Measurements from ENCODE around the gene PTK6. TPM values are rescaled to one million over a fixed set of nuclear protein-coding genes. Genes with fewer than 3 reads are reported as not detected.
A peak's percentile ranks its signal among the peaks of the same experiment; 100 is the strongest.

PTK6 gene
- total and polyA plus RNA-seq, 3 donors from 2014 or later = 0.26 to 0.37 TPM; not detected in 1

DNA sequence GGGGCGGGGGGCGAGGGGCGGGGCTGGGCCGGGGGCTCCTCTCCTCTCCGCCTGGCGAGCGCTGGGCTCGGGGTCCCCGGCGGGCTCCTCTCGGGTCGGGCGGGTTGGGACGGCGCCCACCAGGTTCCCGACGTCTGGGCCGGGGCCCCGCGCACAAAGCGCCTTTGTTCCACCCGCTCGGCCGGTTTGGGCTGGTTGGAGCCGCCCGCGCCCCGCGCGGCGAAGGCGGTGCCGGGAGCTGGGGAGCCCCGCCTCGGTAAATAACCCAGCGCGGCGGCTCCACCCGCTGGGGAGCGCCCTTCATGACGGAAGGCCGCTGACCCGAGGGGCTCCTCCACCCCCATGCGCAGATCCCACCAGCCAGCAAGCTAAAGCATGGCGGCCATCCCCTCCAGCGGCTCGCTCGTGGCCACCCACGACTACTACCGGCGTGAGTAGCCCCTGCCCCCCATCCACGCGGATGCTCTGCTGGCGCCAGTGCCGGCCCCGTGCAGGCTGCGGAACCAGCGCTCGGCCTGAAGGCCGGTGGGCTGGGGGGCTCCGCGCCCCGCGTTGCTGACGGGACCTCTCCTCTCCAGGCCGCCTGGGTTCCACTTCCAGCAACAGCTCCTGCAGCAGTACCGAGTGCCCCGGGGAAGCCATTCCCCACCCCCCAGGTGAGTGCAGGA is 16.1 kb downstream of the PTK6 start:
- peaks cover 18% of the 10 kb centered on the region for H3K4me1 ChIP-seq
- intact Hi-C loops (cut with DNase I; ENCODE audit: low total_unique reads) = no loop called here
- no peaks in the 10 kb centered on the region for H3K36me3 ChIP-seq (ENCODE audit: low read depth, missing control alignments)
- peak overlapping the region; percentile 75 to 90 for H3K4me3 ChIP-seq
- no peaks in the 10 kb centered on the region for H3K27me3 ChIP-seq
- H3K9me3 ChIP-seq = no peaks in the 10 kb centered on the region
- peak overlapping the region; percentile 82 to 91 for H3K27ac ChIP-seq
- 1% methylated on average over 43 of the region's 68 CpGs; no CpG with 5 or more reads in 1 of the 2 donors for WGBS, 2 donors
- no peak for TF ChIP-seq POLR2A (IDR thresholded peaks at IDR 0.05)
- TF ChIP-seq CTCF (IDR thresholded peaks at IDR 0.05) = no peak
- DNase-seq = peak; percentile 65

GRCh38 chr20:63520504-63520933 is 16.7 kb downstream of the PTK6 start, which contains the start of gene PPDPF:
Gene PPDPF (plus strand): TSS chr20:63520765. CDS start chr20:63521309, 544 bp downstream.
- H3K4me1 ChIP-seq = peaks cover 18% of the 10 kb centered on the region
- H3K27me3 ChIP-seq = no peaks in the 10 kb centered on the region
- TF ChIP-seq POLR2A (IDR thresholded peaks at IDR 0.05) = peak; percentile 78
- TF ChIP-seq CTCF (IDR thresholded peaks at IDR 0.05) = no peak
- no peaks in the 10 kb centered on the region for H3K36me3 ChIP-seq (ENCODE audit: low read depth, missing control alignments)
- no peaks in the 10 kb centered on the region for H3K9me3 ChIP-seq
- peak within 1 kb of the TSS; percentile 75 to 90 for H3K4me3 ChIP-seq
- intact Hi-C loops (cut with DNase I; ENCODE audit: low total_unique reads) = no loop called here
- WGBS, 2 donors = no CpG with 5 or more reads among the region's 64 CpGs
- H3K27ac ChIP-seq = peak within 1 kb of the TSS; percentile 82 to 91
- DNase-seq = peak; percentile 89

- intact Hi-C loops (cut with DNase I; ENCODE audit: low total_unique reads) = no loop called here
- DNase-seq = peak; percentile 34
Observed at GRCh38 chr20:63519668-63520503, 17.3 kb downstream of the PTK6 start.

DNA sequence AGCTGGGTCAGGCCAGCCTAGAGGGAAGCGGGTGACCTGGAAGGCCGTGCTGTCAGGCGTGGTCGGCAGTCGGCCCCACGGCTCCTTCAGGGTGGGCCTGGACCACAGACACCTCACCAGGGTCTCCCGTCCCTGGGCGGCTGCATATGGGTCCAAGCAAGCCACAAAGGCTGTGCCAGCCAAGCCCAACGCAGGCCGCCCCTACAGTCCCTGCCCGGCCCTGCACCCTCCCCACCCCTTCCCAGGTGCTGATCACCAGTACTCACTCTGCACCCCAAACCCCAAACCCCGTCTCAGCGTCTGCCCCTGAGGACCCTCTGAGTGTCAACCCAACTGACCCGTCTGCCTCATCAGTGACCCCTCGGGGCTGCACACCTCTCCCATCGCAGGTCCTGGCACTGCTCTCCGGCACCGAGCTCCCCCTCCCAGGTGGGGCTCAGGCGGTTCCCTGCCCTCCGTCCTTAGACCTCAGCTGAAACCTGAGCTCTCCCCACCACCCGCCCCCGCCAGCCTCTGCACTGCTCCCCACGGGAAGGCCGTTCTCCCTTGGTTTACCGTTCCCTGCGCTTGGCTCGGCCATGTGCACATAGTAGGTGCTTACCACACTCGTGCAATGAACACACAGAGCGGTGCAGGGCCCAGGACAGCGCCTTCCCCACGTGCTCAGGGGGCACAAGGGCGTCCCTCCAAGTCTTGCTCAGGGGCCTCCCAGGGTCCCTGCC is 18.1 kb downstream of the PTK6 start:
- H3K36me3 ChIP-seq (ENCODE audit: low read depth, missing control alignments) = no peaks in the 10 kb centered on the region
- intact Hi-C loops (cut with DNase I; ENCODE audit: low total_unique reads) = no loop called here
- no peak for DNase-seq

More at GRCh38 chr20:63519668-63520503, 17.3 kb downstream of the PTK6 start:
- Histone ChIP-seq H3K27me3 (no peaks in the 10 kb centered on the region), H3K27ac (peak overlapping the region in 1 of 2 donors; percentile 91), H3K4me3 (peak overlapping the region; percentile 75 to 90), H3K4me1 (peaks cover 18% of the 10 kb centered on the region), H3K36me3 (ENCODE audit: low read depth, missing control alignments) (no peaks in the 10 kb centered on the region), H3K9me3 (no peaks in the 10 kb centered on the region)
- TF ChIP-seq POLR2A (IDR thresholded peaks at IDR 0.05) (no peak), CTCF (IDR thresholded peaks at IDR 0.05) (no peak)
- 3 to 4% methylated on average over 5 to 50 of the region's 72 CpGs for WGBS, 2 donors

More for the DNA sequence above, 18.1 kb downstream of the PTK6 start:
- 75 to 82% methylated on average over 16 to 32 of the region's 32 CpGs for WGBS, 2 donors
- Histone ChIP-seq H3K9me3 (no peaks in the 10 kb centered on the region), H3K4me3 (peak overlapping the region in 1 of 2 donors; percentile 75), H3K27me3 (no peaks in the 10 kb centered on the region), H3K27ac (no peak overlapping the region), H3K4me1 (peaks cover 18% of the 10 kb centered on the region)
- TF ChIP-seq CTCF (IDR thresholded peaks at IDR 0.05) (no peak), POLR2A (IDR thresholded peaks at IDR 0.05) (no peak)

All from testis (tissue), 3 donors.